Endothelial cell of umbilical vein (primary cell): ENCODE data around the gene TDRD9. TPM values are rescaled to one million over a fixed set of nuclear protein-coding genes. Genes with fewer than 3 reads are reported as not detected.

Experiments
- BruUV-seq: library from RNA; stranded (reverse); fragments of 400-500 nt; replicated peaks from 2 replicates; lab custom pipeline; 2021; lab: Mats Ljungman, UMichigan
- CTCF ChIA-PET: fragments of 300-600, 350-600 bp; sonication (Branson Sonifier 250); formaldehyde crosslinking; loops from one replicate; lab custom pipeline; 2021; ENCODE audit warnings: antibody characterized with exemption, inconsistent platforms; lab: Charles Lee
- POLR2A ChIA-PET: fragments of 300-600, 350-600 bp; sonication (Branson Sonifier 250); formaldehyde crosslinking; loops from one replicate; lab custom pipeline; 2021; ENCODE audit warnings: antibody characterized with exemption, inconsistent platforms; lab: Charles Lee
- DNase-seq: peaks from one replicate; pipeline ENCODE4 v3.0.0-alpha.2; 2011; ENCODE audit warnings: low read depth, low spot score
- FAIRE-seq: peaks from 2 replicates; lab custom pipeline; 2011; peaks lifted over from hg19 to GRCh38; lab: Jason Lieb, UNC
- H2AFZ ChIP-seq: 2 replicates; pipeline ENCODE4 v1.6.0; 2012; ENCODE audit warnings: low read depth, low read length, control low read depth, inconsistent platforms
- H3K27ac ChIP-seq: 2 replicates; pipeline ENCODE4 v1.5.1; 2011; ENCODE audit warnings: low read depth, mild to moderate bottlenecking, control low read depth, low read length, moderate library complexity; ENCODE audit not compliant: insufficient read depth
- H3K27me3 ChIP-seq, 2 experiments: 2 replicates each; pipeline versions ENCODE4 v1.6.0 to v1.6.1; 2011; ENCODE audit warnings: low read length in 2 of 2, mixed read lengths in 1 of 2; ENCODE audit not compliant: control insufficient read depth in 2 of 2, insufficient read depth in 2 of 2
- H3K36me3 ChIP-seq, 2 experiments: 2 replicates in 1 of 2; 3 replicates in 1 of 2; pipeline ENCODE4 v1.5.1; 2011; ENCODE audit warnings: low read length in 2 of 2, mild to moderate bottlenecking in 1 of 2, moderate library complexity in 1 of 2; ENCODE audit not compliant: control insufficient read depth in 2 of 2, insufficient read depth in 2 of 2; ENCODE audit errors: extremely low read depth in 1 of 2
- H3K4me1 ChIP-seq: 3 replicates; pipeline ENCODE4 v1.5.1; 2011; ENCODE audit warnings: mild to moderate bottlenecking, low read length; ENCODE audit not compliant: control insufficient read depth, insufficient read depth; ENCODE audit errors: extremely low read depth
- H3K4me2 ChIP-seq: 2 replicates; pipeline ENCODE4 v1.6.1; 2011; ENCODE audit warnings: low read length, control low read depth, mixed read lengths; ENCODE audit not compliant: insufficient read depth
- H3K4me3 ChIP-seq, 3 experiments: fragments of 200-600 bp in 1 of 3; sonication (generic), shearing (Covaris generic) in 1 of 3; replicated peaks in 1 of 3; 2 replicates each; pipeline ENCODE4 v1.5.1; 2011 to 2016; ENCODE audit warnings: control low read depth in 3 of 3, low read length in 3 of 3, mild to moderate bottlenecking in 2 of 3, inconsistent platforms in 1 of 3, low read depth in 1 of 3, moderate library complexity in 1 of 3; ENCODE audit not compliant: insufficient read depth in 1 of 3
- H3K79me2 ChIP-seq: 2 replicates; pipeline ENCODE4 v1.6.0; 2012; ENCODE audit warnings: low read length, inconsistent platforms; ENCODE audit not compliant: control insufficient read depth, insufficient read depth
- H3K9ac ChIP-seq: replicated peaks from 2 replicates; pipeline ENCODE3; 2011; ENCODE audit warnings: low read length, control low read depth; ENCODE audit not compliant: insufficient read depth; ENCODE audit errors: extremely low read depth
- H3K9me1 ChIP-seq: replicated peaks from 3 replicates; pipeline ENCODE4 v1.6.0; 2011; ENCODE audit warnings: mild to moderate bottlenecking, low read length; ENCODE audit not compliant: control insufficient read depth, insufficient read depth; ENCODE audit errors: extremely low read depth
- H3K9me3 ChIP-seq: replicated peaks from 2 replicates; pipeline ENCODE4 v1.5.1; 2012; ENCODE audit warnings: low read length, inconsistent platforms; ENCODE audit not compliant: control insufficient read depth, insufficient read depth
- H4K20me1 ChIP-seq: replicated peaks from 2 replicates; pipeline ENCODE3; 2011; ENCODE audit warnings: mild to moderate bottlenecking, low read length; ENCODE audit not compliant: control insufficient read depth, insufficient read depth; ENCODE audit errors: extremely low read depth
- EZH2 ChIP-seq: IDR thresholded peaks from 2 replicates; pipeline ENCODE4 v1.6.1; 2012; ENCODE audit warnings: borderline replicate concordance, low read depth, mild to moderate bottlenecking, moderate library complexity, low read length, inconsistent platforms; ENCODE audit not compliant: severe bottlenecking
- FOS ChIP-seq: IDR thresholded peaks from 2 replicates; pipeline ENCODE4 v1.6.1; 2011; ENCODE audit warnings: mild to moderate bottlenecking, low read length, moderate library complexity, borderline replicate concordance; ENCODE audit not compliant: insufficient read depth
- GATA2 ChIP-seq: IDR thresholded peaks from 2 replicates; pipeline ENCODE4 v1.7.0; 2011; ENCODE audit warnings: low read depth, mild to moderate bottlenecking, moderate library complexity, mixed read lengths, low read length; ENCODE audit not compliant: insufficient read length, insufficient read depth
- JUN ChIP-seq: IDR thresholded peaks from 2 replicates; pipeline ENCODE4 v1.6.1; 2011; ENCODE audit warnings: borderline replicate concordance, low read depth; ENCODE audit not compliant: insufficient read length, insufficient read depth
- MYC ChIP-seq: IDR thresholded peaks from one replicate; pipeline ENCODE4 v1.6.1; 2011; ENCODE audit warnings: mild to moderate bottlenecking, low read depth, low read length
- POLR2A ChIP-seq: IDR thresholded peaks from 2 replicates; pipeline ENCODE4 v1.6.1; 2012; ENCODE audit warnings: low read depth, mild to moderate bottlenecking, control low read depth, low read length
- POLR2AphosphoS5 ChIP-seq: IDR thresholded peaks from 2 replicates; pipeline ENCODE4 v1.6.1; 2012; ENCODE audit warnings: low read depth, mild to moderate bottlenecking, control low read depth, low read length, moderate library complexity; ENCODE audit not compliant: insufficient read depth
- dilution Hi-C: fragments of 300-500 bp; cut with MboI; formaldehyde crosslinking; loops from one replicate; pipeline ENCODE4 v1.15.0; 2019; ENCODE audit warnings: low sequenced_read_pairs; ENCODE audit not compliant: extremely low pct_ligation_motif_present
- intact Hi-C: fragments of 100-400 bp; cut with micrococcal nuclease; formaldehyde crosslinking; loops from one replicate; pipeline ENCODE4 v1.10.0; 2022
- polyA plus RNA-seq, 4 experiments: library from polyadenylated mRNA; depleted of rRNA in 3 of 4; stranded (reverse) in 3 of 4; unstranded in 1 of 4; fragments of >200 nt; gene quantifications; 2 replicates each; pipeline versions ENCODE4 v1.2.1 to v1.2.3, GENCODE V29; 2011 to 2012; ENCODE audit warnings: missing spikeins in 1 of 4
- total RNA-seq: library from RNA; stranded (reverse); gene quantifications from 2 replicates; pipeline ENCODE4 v1.2.3, GENCODE V29; 2021
- TF ChIP-seq, protein P1 (sequence below): IDR thresholded peaks from 2 replicates; pipeline ENCODE4 v1.6.1; 2011; ENCODE audit not compliant: insufficient read depth, insufficient read length
- TF ChIP-seq, protein P2 (sequence below), 2 donors: IDR thresholded peaks; 1 replicate in 1 of 2; 2 replicates in 1 of 2; pipeline ENCODE4 v1.5.1; 2011; ENCODE audit warnings: low read length in 2 of 2, mild to moderate bottlenecking in 2 of 2, moderate library complexity in 2 of 2, control low read depth in 1 of 2, inconsistent platforms in 1 of 2, low read depth in 1 of 2; ENCODE audit not compliant: insufficient read depth in 1 of 2; ENCODE audit errors: extremely low read depth in 1 of 2

Gene TDRD9
- total and polyA plus RNA-seq, 2 donors (not counting 3 experiments of a cell fraction or from before 2014, with no cell fraction given) = 0.52 to 1.4 TPM

DNA sequence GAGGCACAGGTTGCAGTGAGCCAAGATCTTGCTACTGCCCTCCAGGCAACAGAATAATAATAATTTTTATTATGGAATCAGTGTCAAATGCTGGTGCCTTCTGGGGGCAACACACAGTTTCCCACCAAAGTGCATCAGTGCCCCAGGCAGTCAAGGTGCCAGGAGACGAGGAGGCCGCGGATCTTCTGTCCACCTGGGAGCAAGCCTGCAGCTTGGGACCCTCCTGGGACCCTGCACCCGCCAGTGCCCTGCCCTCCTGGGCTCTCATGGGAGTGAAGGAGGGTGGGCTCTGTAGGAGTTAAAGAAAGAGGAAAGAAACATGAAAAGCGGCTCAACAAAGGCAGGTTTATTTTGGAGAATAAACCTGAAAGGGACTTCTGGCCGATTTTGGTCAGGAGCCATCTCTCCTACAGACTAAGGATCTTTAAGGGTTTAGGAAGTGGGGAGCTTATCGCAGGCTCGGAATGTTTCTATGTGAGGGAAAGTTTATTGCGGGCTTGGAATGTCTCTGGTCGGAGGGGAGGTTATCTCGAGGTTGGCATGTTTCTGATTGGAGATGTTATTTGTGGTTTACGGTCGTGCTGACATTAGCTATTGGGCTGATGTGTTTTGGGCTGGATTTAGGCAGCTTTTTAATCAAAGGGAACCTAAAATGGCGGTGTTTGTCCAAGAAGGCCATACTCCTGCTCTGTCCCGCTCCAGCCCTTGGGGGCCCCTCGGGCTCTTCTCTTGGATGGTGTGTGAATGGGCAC lies 156.2 kb downstream of the TDRD9 start:
- ChIA-PET CTCF (interaction anchor here (0.9 to 1.4 kb wide), 3 partner anchors 10 to 480 kb away, joined by 3 to 5 read pairs (median 5); no protein-coding TSS in a partner anchor), POLR2A (no interaction called here)
- intact Hi-C loops = no loop called here
- H3K27ac ChIP-seq = no peak overlapping the region
- no TSS peak for BruUV-seq
- H3K9ac ChIP-seq = no peak overlapping the region
- FAIRE-seq (no peak), DNase-seq (no peak)
- H3K4me3 ChIP-seq = no peak overlapping the region
- H3K4me1 ChIP-seq = no peaks in the 10 kb centered on the region
- no peaks in the 10 kb centered on the region for H3K36me3 ChIP-seq
- TF ChIP-seq, protein P1, sequence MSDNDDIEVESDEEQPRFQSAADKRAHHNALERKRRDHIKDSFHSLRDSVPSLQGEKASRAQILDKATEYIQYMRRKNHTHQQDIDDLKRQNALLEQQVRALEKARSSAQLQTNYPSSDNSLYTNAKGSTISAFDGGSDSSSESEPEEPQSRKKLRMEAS = no peak
- TF ChIP-seq JUN = no peak
- no peaks in the 10 kb centered on the region for H4K20me1 ChIP-seq
- no peaks in the 10 kb centered on the region for H3K79me2 ChIP-seq
- dilution Hi-C loops = no loop called here
- peaks cover 8 to 10% of the 10 kb centered on the region in 2 experiments for H3K27me3 ChIP-seq
- H3K4me2 ChIP-seq = no peak overlapping the region
- H2AFZ ChIP-seq = no peak overlapping the region
- H3K9me3 ChIP-seq = no peaks in the 10 kb centered on the region
- no peaks in the 10 kb centered on the region for H3K9me1 ChIP-seq

DNA sequence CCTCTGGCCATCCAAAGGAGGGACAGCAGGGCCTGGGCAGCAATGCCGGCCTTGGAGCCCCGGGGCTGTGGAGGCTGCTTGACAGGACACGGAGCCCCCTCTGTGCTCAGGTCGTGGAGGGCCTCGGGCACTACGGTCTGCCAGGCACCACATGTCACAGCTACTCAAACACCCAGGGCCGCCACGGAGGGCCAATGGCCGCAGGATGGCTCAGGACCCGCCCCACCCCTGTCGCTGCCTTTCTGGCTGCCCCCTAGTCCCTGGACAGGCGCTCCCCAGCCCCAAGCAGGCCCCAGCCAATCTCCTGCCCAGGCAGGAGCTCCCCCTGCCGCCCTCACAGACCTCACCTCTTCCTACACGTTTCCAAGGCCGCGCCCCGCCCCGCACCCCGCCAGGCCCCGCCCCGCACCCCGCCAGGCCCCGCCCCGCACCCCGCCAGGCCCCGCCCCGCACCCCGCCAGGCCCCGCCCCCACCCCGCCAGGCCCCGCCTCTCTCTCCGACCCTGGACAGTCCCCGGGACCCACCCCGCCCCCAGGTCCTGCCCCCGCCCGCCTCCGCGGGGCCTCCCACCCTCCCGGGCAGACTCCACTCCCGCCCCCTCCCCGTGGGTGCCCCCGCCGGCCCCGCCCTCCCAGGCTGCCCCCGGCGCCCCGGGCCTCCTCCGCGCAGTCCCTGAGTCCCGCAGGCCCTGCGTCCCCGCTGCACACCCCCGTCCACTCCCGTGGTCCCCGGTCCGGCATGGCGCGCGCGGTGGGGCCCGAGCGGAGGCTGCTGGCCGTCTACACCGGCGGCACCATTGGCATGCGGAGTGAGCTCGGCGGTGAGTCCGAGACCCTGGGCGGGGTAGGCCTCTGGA lies 157.0 kb downstream of the TDRD9 start, which contains the start of gene ASPG:
Gene ASPG, plus strand, starts transcription at position 669 of the 857 bp plus-strand sequence. Its CDS starts 71 bp downstream, at position 740.
- Histone ChIP-seq H4K20me1 (no peaks in the 10 kb centered on the region), H3K9ac (no peak within 1 kb of the TSS), H3K4me2 (no peak within 1 kb of the TSS), H3K36me3 (no peaks in the 10 kb centered on the region), H3K27me3 (peaks cover 8 to 10% of the 10 kb centered on the region in 2 experiments), H2AFZ (no peak within 1 kb of the TSS), H3K27ac (no peak within 1 kb of the TSS), H3K79me2 (no peaks in the 10 kb centered on the region), H3K4me3 (no peak within 1 kb of the TSS), H3K9me3 (no peaks in the 10 kb centered on the region), H3K9me1 (no peaks in the 10 kb centered on the region), H3K4me1 (no peaks in the 10 kb centered on the region)
- dilution Hi-C loops (no loop called here), intact Hi-C loops (no loop called here)
- ChIA-PET POLR2A (no interaction called here), CTCF (interaction anchor here (0.9 to 1.4 kb wide), 3 partner anchors 9 to 479 kb away, joined by 3 to 5 read pairs (median 5); no protein-coding TSS in a partner anchor)
- TF ChIP-seq, protein P1 = no peak
- TF ChIP-seq POLR2AphosphoS5 (no peak), FOS (no peak), JUN (no peak), MYC (no peak), POLR2A (no peak), EZH2 (no peak), GATA2 (no peak)
- TF ChIP-seq, protein P2, sequence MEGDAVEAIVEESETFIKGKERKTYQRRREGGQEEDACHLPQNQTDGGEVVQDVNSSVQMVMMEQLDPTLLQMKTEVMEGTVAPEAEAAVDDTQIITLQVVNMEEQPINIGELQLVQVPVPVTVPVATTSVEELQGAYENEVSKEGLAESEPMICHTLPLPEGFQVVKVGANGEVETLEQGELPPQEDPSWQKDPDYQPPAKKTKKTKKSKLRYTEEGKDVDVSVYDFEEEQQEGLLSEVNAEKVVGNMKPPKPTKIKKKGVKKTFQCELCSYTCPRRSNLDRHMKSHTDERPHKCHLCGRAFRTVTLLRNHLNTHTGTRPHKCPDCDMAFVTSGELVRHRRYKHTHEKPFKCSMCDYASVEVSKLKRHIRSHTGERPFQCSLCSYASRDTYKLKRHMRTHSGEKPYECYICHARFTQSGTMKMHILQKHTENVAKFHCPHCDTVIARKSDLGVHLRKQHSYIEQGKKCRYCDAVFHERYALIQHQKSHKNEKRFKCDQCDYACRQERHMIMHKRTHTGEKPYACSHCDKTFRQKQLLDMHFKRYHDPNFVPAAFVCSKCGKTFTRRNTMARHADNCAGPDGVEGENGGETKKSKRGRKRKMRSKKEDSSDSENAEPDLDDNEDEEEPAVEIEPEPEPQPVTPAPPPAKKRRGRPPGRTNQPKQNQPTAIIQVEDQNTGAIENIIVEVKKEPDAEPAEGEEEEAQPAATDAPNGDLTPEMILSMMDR (IDR thresholded peaks at IDR 0.05; ENCODE audit: extremely low read depth in 1 of 2, insufficient read depth in 1 of 2, low read depth in 1 of 2, low read length in 2 of 2) = no peak
- FAIRE-seq = no peak
- DNase-seq = no peak
- no TSS peak for BruUV-seq
